Endodermal cell (in vitro differentiated cells): ENCODE measurements around the gene BACH2. TPM values are rescaled to one million over a fixed set of nuclear protein-coding genes. Genes with fewer than 3 reads are reported as not detected.

Experiments used
- DNase-seq: peaks from one replicate; pipeline ENCODE4 v3.0.0-alpha.2; 2017
- H3K27ac ChIP-seq: 2 replicates; pipeline ENCODE4 v1.5.1; 2013; ENCODE audit warnings: mild to moderate bottlenecking, low read depth, low read length, moderate library complexity
- H3K27me3 ChIP-seq: 2 replicates; pipeline ENCODE4 v1.6.1; 2013; ENCODE audit warnings: mild to moderate bottlenecking, low read length, moderate library complexity; ENCODE audit not compliant: insufficient read depth, control insufficient read depth, poor library complexity, severe bottlenecking
- H3K36me3 ChIP-seq: 2 replicates; pipeline ENCODE4 v1.7.0; 2013; ENCODE audit warnings: mild to moderate bottlenecking, low read length, moderate library complexity; ENCODE audit not compliant: control insufficient read depth, insufficient read depth
- H3K4me1 ChIP-seq: one replicate; pipeline ENCODE4 v1.7.0; 2013; ENCODE audit warnings: low read length; ENCODE audit not compliant: control insufficient read depth, insufficient read depth
- H3K4me3 ChIP-seq: 2 replicates; pipeline ENCODE4 v1.5.1; 2013; ENCODE audit warnings: mild to moderate bottlenecking, low read length, moderate library complexity
- H3K9ac ChIP-seq: 2 replicates; pipeline ENCODE4 v1.6.1; 2013; ENCODE audit warnings: mild to moderate bottlenecking, low read length, moderate library complexity; ENCODE audit not compliant: poor library complexity, severe bottlenecking; ENCODE audit errors: extremely low read depth
- H3K9me3 ChIP-seq: 2 replicates; pipeline ENCODE4 v1.6.1; 2013; ENCODE audit warnings: mild to moderate bottlenecking, low read length, moderate library complexity; ENCODE audit not compliant: control insufficient read depth
- H3K27ac Mint-ChIP-seq: 2 replicates; pipeline ENCODE4 v1.8.0; 2020; ENCODE audit warnings: mixed read lengths
- H3K27me3 Mint-ChIP-seq: 2 replicates; pipeline ENCODE4 v1.8.0; 2021; ENCODE audit warnings: mild to moderate bottlenecking, mixed read lengths; ENCODE audit not compliant: insufficient read depth
- H3K36me3 Mint-ChIP-seq: 2 replicates; pipeline ENCODE4 v1.8.0; 2020; ENCODE audit warnings: low read depth, mixed read lengths
- H3K4me1 Mint-ChIP-seq: 2 replicates; pipeline ENCODE4 v1.8.0; 2020; ENCODE audit warnings: mixed read lengths
- H3K4me3 Mint-ChIP-seq: 2 replicates; pipeline ENCODE4 v1.8.0; 2020; ENCODE audit warnings: mild to moderate bottlenecking, moderate library complexity, mixed read lengths
- H3K9me3 Mint-ChIP-seq: 2 replicates; pipeline ENCODE4 v1.8.0; 2020; ENCODE audit warnings: mild to moderate bottlenecking, mixed read lengths
- CTCF ChIP-seq: fragments of 200-600 bp; sonication (generic); conservative IDR thresholded peaks from 2 replicates; pipeline ENCODE4 v1.5.0; 2021; ENCODE audit warnings: antibody characterized with exemption, mild to moderate bottlenecking
- WGBS, 2 experiments: methylation state at CpG; one replicate each; pipeline versions ENCODE4 v1.1.5 to v1.1.7; 2013; ENCODE audit warnings: missing lambda C conversion rate in 2 of 2, mixed read lengths in 1 of 2; ENCODE audit not compliant: insufficient coverage in 1 of 2, insufficient read length in 1 of 2; 5-methylcytosine and 5-hydroxymethylcytosine counted together
- total RNA-seq, 2 donors: library from RNA; stranded (reverse); fragmentation: NEBNext Ultra II Directional in 1 of 2; extraction: Animal tissue kit (Norgen Biotek cat#: 25700) in 1 of 2; gene quantifications; 2 replicates in 1 of 2; 3 replicates in 1 of 2; pipeline ENCODE4 v1.2.1, GENCODE V29; 2021

The BACH2 gene
- total RNA-seq, 2 donors from 2014 or later: 11.0 to 22.3 TPM

DNA sequence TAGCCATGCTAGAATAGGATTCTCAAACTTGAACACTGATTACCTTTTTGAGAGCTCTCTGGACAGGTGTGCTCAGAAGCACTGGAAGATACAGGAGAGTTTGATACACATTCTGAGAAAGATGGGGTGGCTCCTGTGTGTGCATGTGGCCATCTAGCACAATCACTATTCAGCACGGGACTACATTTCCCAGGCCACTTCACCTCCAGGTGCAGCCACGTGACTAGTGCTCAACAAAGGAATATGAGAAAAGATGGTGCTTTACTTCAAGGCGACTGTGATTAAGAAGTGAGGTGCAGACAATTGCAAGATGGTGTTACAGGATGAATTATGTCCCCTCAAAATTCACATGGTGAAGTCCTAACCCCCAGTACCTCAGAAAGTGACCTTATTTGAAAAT lies 103.8 kb downstream of the BACH2 start:
- H3K4me1 Mint-ChIP-seq: peaks cover 12% of the 10 kb centered on the region
- 98 to 100% methylated on average over 2 to 3 of the region's 3 CpGs for WGBS, 2 experiments
- no peak overlapping the region for H3K9ac ChIP-seq
- H3K27me3 ChIP-seq: no peaks in the 10 kb centered on the region
- DNase-seq: no peak
- no peaks in the 10 kb centered on the region for H3K27me3 Mint-ChIP-seq
- H3K4me3 ChIP-seq: no peak overlapping the region
- H3K36me3 ChIP-seq: peaks cover 18% of the 10 kb centered on the region
- no peak overlapping the region for H3K27ac ChIP-seq
- peaks cover 7% of the 10 kb centered on the region for H3K4me1 ChIP-seq
- TF ChIP-seq CTCF: no peak
- H3K9me3 Mint-ChIP-seq: peaks cover 8% of the 10 kb centered on the region
- H3K36me3 Mint-ChIP-seq: peaks cover 15% of the 10 kb centered on the region
- no peak overlapping the region for H3K4me3 Mint-ChIP-seq
- H3K27ac Mint-ChIP-seq: no peak overlapping the region
- H3K9me3 ChIP-seq: peaks cover 11% of the 10 kb centered on the region

GRCh38 chr6:90190752-90191395 lies 105.8 kb downstream of the BACH2 start:
- Histone ChIP-seq H3K9ac (no peak overlapping the region), H3K4me1 (peaks cover 6% of the 10 kb centered on the region), H3K4me3 (no peak overlapping the region), H3K36me3 (peaks cover 8% of the 10 kb centered on the region), H3K27me3 (no peaks in the 10 kb centered on the region), H3K9me3 (no peaks in the 10 kb centered on the region), H3K27ac (no peak overlapping the region)
- Mint-ChIP-seq H3K4me3 (no peak overlapping the region), H3K27me3 (no peaks in the 10 kb centered on the region), H3K4me1 (peaks cover 10% of the 10 kb centered on the region), H3K9me3 (no peaks in the 10 kb centered on the region), H3K36me3 (peaks cover 8% of the 10 kb centered on the region), H3K27ac (no peak overlapping the region)
- 97% methylated on average over 3 to 5 of the region's 5 CpGs for WGBS, 2 experiments
- no peak for DNase-seq
- no peak for TF ChIP-seq CTCF

DNA sequence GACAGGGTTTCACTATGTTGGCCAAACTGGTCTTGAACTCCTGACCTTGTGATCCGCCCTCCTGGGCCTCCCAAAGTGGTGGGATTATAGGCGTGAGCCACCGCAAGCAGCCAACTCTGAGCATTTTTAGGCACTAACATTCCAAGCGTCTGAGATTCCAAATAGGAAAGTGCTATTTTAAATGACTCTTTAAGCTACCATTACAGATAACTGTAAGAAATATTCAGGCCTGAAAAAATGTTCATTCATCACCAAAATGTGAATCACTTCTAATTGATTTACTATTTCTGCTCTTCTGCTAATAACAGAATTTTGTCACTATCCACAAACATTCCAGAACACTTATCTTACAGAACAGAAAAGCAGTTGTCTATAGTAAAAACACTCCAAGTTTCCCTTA lies 106.5 kb downstream of the BACH2 start:
- Mint-ChIP-seq H3K27ac (no peak overlapping the region), H3K36me3 (peaks cover 8% of the 10 kb centered on the region), H3K4me1 (peaks cover 2% of the 10 kb centered on the region), H3K27me3 (no peaks in the 10 kb centered on the region), H3K9me3 (no peaks in the 10 kb centered on the region), H3K4me3 (no peak overlapping the region)
- H3K27ac ChIP-seq: no peak overlapping the region
- no peak overlapping the region for H3K9ac ChIP-seq
- no peak overlapping the region for H3K4me3 ChIP-seq
- no peak for DNase-seq
- 95 to 100% methylated on average over 3 to 4 of the region's 4 CpGs for WGBS, 2 experiments
- H3K4me1 ChIP-seq: peaks cover under 1% of the 10 kb centered on the region
- peaks cover 8% of the 10 kb centered on the region for H3K36me3 ChIP-seq
- no peaks in the 10 kb centered on the region for H3K9me3 ChIP-seq
- H3K27me3 ChIP-seq: no peaks in the 10 kb centered on the region
- TF ChIP-seq CTCF: no peak
